MM.1S (cell line): ENCODE data around the gene ABCB10.
"Not testable (repeated sequence)": the region's sequence is repeated elsewhere in the genome, so short reads cannot be mapped to it uniquely, and the experiment has no call there.

ENCODE experiments used
- DNase-seq: peaks from one replicate; pipeline ENCODE4 v3.0.0-alpha.2; 2015
- H2AFZ ChIP-seq: fragments of 300-600 bp; sonication (generic); 2 replicates; pipeline ENCODE4 v1.6.0; 2016; ENCODE audit warnings: antibody characterized with exemption, low read length
- H3F3A ChIP-seq: fragments of 300-600 bp; sonication (generic); 2 replicates; pipeline ENCODE4 v1.6.1; 2016; ENCODE audit warnings: mild to moderate bottlenecking, antibody characterized with exemption, low read length, moderate library complexity, mixed read lengths; ENCODE audit not compliant: insufficient read depth
- H3K27ac ChIP-seq: fragments of 300-600 bp; sonication (generic); 2 replicates; pipeline ENCODE4 v1.5.1; 2016; ENCODE audit warnings: mild to moderate bottlenecking, low read length
- H3K27me3 ChIP-seq: fragments of 300-600 bp; sonication (generic); replicated peaks from 2 replicates; pipeline ENCODE4 v1.6.0; 2016; ENCODE audit warnings: low read length; ENCODE audit not compliant: insufficient read depth
- H3K36me3 ChIP-seq: fragments of 300-600 bp; sonication (generic); replicated peaks from 2 replicates; pipeline ENCODE4 v1.6.1; 2016; ENCODE audit warnings: mild to moderate bottlenecking, low read length, mixed read lengths; ENCODE audit not compliant: insufficient read depth
- H3K4me1 ChIP-seq: fragments of 300-600 bp; sonication (generic); 2 replicates; pipeline ENCODE4 v1.6.1; 2016; ENCODE audit warnings: low read length, mixed read lengths
- H3K4me2 ChIP-seq: fragments of 300-600 bp; sonication (generic); 2 replicates; pipeline ENCODE4 v1.6.0; 2016; ENCODE audit warnings: low read depth, low read length
- H3K4me3 ChIP-seq: fragments of 300-600 bp; sonication (generic); 2 replicates; pipeline ENCODE4 v1.5.1; 2016; ENCODE audit warnings: low read length, mixed read lengths
- H3K79me2 ChIP-seq: fragments of 300-600 bp; sonication (generic); 2 replicates; pipeline ENCODE4 v1.6.1; 2016; ENCODE audit warnings: mixed run types, low read length, mixed read lengths
- H3K9ac ChIP-seq: fragments of 300-600 bp; sonication (generic); 2 replicates; pipeline ENCODE4 v1.6.1; 2016; ENCODE audit warnings: low read length, mixed read lengths
- H3K9me2 ChIP-seq: fragments of 300-600 bp; sonication (generic); replicated peaks from 2 replicates; pipeline ENCODE4 v1.6.1; 2016; ENCODE audit warnings: mild to moderate bottlenecking, low read length, mixed read lengths; ENCODE audit not compliant: insufficient read depth
- H3K9me3 ChIP-seq: fragments of 300-600 bp; sonication (generic); replicated peaks from 2 replicates; pipeline ENCODE4 v1.6.1; 2016; ENCODE audit warnings: mild to moderate bottlenecking, low read length, mixed read lengths; ENCODE audit not compliant: insufficient read depth
- H4K20me1 ChIP-seq: fragments of 300-600 bp; sonication (generic); 2 replicates; pipeline ENCODE4 v1.6.1; 2016; ENCODE audit warnings: mild to moderate bottlenecking, low read length, moderate library complexity, mixed read lengths; ENCODE audit not compliant: insufficient read depth
- EZH2 ChIP-seq: fragments of 300-600 bp; sonication (generic); optimal IDR thresholded peaks from 2 replicates; pipeline ENCODE3; 2017; ENCODE audit warnings: low read depth, mild to moderate bottlenecking, antibody characterized with exemption, low read length, mixed read lengths
- EZH2phosphoT487 ChIP-seq: fragments of 300-600 bp; sonication (generic); IDR thresholded peaks from 2 replicates; pipeline ENCODE4 v1.6.1; 2018; ENCODE audit warnings: antibody characterized with exemption, low read length
- TF ChIP-seq, protein P1 (sequence below): fragments of 300-600 bp; sonication (generic); IDR thresholded peaks from 2 replicates; pipeline ENCODE4 v1.5.1; 2016; ENCODE audit warnings: antibody characterized with exemption, low read length, mixed read lengths

The ABCB10 gene

DNA sequence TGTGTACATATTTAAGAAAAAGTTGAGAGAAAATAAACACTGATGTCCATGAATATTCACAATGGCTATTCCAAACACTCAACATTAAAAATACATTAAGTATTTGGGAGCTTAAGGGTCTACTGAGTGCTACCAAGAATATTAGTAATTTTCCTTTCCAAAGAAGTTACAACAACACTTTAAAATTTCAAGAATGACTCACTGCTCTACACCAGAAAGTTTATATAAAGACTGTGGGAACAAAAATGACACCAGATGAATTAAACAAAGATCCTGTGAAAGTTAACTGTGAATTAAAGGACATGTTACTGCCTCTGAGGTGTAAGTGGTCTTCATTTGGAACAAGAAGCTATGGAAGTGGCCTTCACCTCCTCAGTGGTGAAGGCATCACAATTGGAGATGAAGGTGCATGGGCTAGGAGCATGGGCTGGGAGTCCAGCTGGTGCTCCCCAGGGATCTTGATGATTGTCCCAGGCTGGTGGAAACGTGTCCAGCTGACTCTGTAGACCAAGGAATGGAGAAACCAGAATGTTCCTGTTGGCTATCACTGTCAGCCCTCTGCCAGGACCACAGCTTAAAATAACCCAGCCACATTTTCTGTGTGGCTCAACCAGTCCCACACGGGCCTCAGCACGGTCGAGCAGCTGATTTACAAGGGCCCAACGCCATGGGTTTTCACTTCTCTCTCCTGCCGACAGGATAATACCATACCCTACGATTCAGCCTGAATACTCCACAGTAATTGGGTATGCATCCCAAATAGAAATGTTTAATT is 38.6 kb upstream of the ABCB10 start:
- Histone ChIP-seq H3K4me1 (no peaks in the 10 kb centered on the region), H3K4me2 (no peak overlapping the region), H2AFZ (no peak overlapping the region), H3K27ac (no peak overlapping the region), H3K9me2 (no peaks in the 10 kb centered on the region), H3K79me2 (peaks cover 50% of the 10 kb centered on the region), H3F3A (no peaks in the 10 kb centered on the region), H3K36me3 (peaks cover 9% of the 10 kb centered on the region; the same call in 1 of the 2 replicates), H3K9ac (no peak overlapping the region), H3K9me3 (no peaks in the 10 kb centered on the region), H3K4me3 (no peak overlapping the region), H3K27me3 (no peaks in the 10 kb centered on the region), H4K20me1 (no peaks in the 10 kb centered on the region)
- TF ChIP-seq EZH2, result no peak
- TF ChIP-seq, protein P1, sequence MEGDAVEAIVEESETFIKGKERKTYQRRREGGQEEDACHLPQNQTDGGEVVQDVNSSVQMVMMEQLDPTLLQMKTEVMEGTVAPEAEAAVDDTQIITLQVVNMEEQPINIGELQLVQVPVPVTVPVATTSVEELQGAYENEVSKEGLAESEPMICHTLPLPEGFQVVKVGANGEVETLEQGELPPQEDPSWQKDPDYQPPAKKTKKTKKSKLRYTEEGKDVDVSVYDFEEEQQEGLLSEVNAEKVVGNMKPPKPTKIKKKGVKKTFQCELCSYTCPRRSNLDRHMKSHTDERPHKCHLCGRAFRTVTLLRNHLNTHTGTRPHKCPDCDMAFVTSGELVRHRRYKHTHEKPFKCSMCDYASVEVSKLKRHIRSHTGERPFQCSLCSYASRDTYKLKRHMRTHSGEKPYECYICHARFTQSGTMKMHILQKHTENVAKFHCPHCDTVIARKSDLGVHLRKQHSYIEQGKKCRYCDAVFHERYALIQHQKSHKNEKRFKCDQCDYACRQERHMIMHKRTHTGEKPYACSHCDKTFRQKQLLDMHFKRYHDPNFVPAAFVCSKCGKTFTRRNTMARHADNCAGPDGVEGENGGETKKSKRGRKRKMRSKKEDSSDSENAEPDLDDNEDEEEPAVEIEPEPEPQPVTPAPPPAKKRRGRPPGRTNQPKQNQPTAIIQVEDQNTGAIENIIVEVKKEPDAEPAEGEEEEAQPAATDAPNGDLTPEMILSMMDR, result no peak
- no peak for TF ChIP-seq EZH2phosphoT487
- no peak for DNase-seq

GRCh38 chr1:229595876-229596275 is 37.4 kb upstream of the ABCB10 start:
- H3K9me3 ChIP-seq, H3K27ac ChIP-seq, H3K4me3 ChIP-seq, H3K9ac ChIP-seq, H2AFZ ChIP-seq, H3K36me3 ChIP-seq, DNase-seq, H3K9me2 ChIP-seq, H3K4me1 ChIP-seq, H3F3A ChIP-seq, H3K27me3 ChIP-seq, H3K4me2 ChIP-seq, H4K20me1 ChIP-seq: not testable (repeated sequence)
- peaks cover 42% of the 10 kb centered on the region for H3K79me2 ChIP-seq

DNA sequence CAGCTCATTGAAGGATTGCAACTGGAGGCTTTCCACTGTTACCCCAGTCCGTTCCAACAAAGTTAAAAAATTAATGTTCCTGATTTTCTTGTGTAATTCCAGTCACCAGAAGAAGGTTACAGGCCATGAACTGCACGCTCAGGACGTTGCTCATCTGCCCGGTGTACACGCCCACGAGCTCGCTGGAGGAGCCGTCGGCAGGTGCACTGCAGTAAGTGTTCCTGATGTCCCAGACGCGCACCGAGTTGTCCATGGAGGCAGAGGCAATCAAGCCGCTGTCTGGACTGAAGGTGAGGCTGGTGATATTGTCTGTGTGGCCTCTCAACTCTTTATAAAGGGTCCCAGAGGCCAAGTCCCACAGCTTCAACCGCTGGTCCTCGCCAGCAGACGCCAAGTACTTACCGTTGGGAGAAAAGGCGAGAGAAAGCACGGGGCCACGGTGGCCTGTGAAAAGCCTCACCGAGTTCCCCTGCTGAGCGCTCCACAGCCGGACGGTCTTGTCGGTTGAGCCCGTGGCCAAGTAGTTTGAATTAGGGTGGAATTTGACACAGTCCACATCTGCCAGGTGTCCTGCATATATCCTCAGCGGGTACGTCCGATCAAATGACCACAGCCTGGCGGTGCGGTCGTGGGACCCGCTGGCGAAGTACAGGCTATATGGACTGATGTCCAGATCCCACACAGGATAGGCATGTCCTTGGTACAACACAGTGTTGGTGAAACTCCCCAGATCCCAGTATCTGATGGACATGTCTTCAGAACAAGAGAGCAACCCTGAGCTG is 35.9 kb upstream of the ABCB10 start:
- no peaks in the 10 kb centered on the region for H3K9me2 ChIP-seq
- H3K4me3 ChIP-seq, result no peak overlapping the region
- H3K79me2 ChIP-seq, result peaks cover 30% of the 10 kb centered on the region
- no peak overlapping the region for H3K9ac ChIP-seq
- H2AFZ ChIP-seq, result no peak overlapping the region
- TF ChIP-seq EZH2, result no peak
- TF ChIP-seq EZH2phosphoT487, result no peak
- TF ChIP-seq, protein P1, result no peak
- DNase-seq, result no peak
- no peaks in the 10 kb centered on the region for H3K9me3 ChIP-seq
- no peak overlapping the region for H3K27ac ChIP-seq
- H3K4me1 ChIP-seq, result no peaks in the 10 kb centered on the region
- no peaks in the 10 kb centered on the region for H3K27me3 ChIP-seq
- no peaks in the 10 kb centered on the region for H3F3A ChIP-seq
- H3K4me2 ChIP-seq, result no peak overlapping the region
- H3K36me3 ChIP-seq, result 0 out of 2 replicates have a peak, but pooled peaks cover 6% of the 10 kb centered on the region
- no peaks in the 10 kb centered on the region for H4K20me1 ChIP-seq

GRCh38 chr1:229593800-229594199 is 35.3 kb upstream of the ABCB10 start:
- Histone ChIP-seq H3K79me2 (peaks cover 24% of the 10 kb centered on the region), H3K27me3 (no peaks in the 10 kb centered on the region), H4K20me1 (no peaks in the 10 kb centered on the region), H3K36me3 (0 out of 2 replicates have a peak, but pooled peaks cover 6% of the 10 kb centered on the region), H2AFZ (no peak overlapping the region), H3K9ac (no peak overlapping the region), H3K27ac (no peak overlapping the region), H3K4me2 (no peak overlapping the region), H3K4me1 (no peaks in the 10 kb centered on the region), H3K9me2 (no peaks in the 10 kb centered on the region), H3F3A (no peaks in the 10 kb centered on the region), H3K4me3 (no peak overlapping the region), H3K9me3 (no peaks in the 10 kb centered on the region)
- DNase-seq, result no peak
- TF ChIP-seq, protein P1, result no peak
